ENCODE data around the gene ZNF205.

The ZNF205 gene

GRCh38 chr16:3118846-3119245 is 6.5 kb downstream of the ZNF205 start:
- peaks cover 4% of the 10 kb centered on the region for H3K27me3 Mint-ChIP-seq (ENCODE audit: low read depth, poor library complexity)

DNA sequence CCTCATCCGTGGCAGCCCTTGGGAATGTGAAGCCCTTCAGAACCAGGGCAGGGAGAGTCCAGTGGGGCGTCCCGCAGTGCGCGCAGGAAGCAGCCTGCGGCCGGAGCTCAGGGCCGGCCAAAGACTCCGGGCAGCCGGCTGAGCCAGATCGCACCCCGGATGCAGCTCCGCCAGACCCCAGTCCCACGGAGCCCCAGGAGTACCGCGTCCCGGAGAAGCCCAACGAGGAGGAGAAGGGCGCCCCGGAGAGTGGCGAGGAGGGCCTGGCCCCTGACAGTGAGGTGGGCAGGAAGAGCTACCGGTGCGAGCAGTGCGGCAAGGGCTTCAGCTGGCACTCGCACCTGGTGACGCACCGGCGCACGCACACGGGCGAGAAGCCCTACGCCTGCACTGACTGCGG is 6.9 kb downstream of the ZNF205 start:
- H3K36me3 Mint-ChIP-seq (ENCODE audit: low read depth), result peaks cover 30% of the 10 kb centered on the region
- no peak for TF ChIP-seq CTCF (IDR thresholded peaks at IDR 0.05)
- H3K9me3 Mint-ChIP-seq, result no peaks in the 10 kb centered on the region
- no peak overlapping the region for H3K4me3 Mint-ChIP-seq
- DNase-seq, result no peak
- H3K27ac Mint-ChIP-seq, result no peak overlapping the region
- peaks cover 4% of the 10 kb centered on the region for H3K27me3 Mint-ChIP-seq (ENCODE audit: low read depth, poor library complexity)
- peaks cover 18% of the 10 kb centered on the region for H3K4me1 Mint-ChIP-seq

More at GRCh38 chr16:3118846-3119245, 6.5 kb downstream of the ZNF205 start:
- no peak for DNase-seq
- no peak overlapping the region for H3K27ac Mint-ChIP-seq
- H3K36me3 Mint-ChIP-seq (ENCODE audit: low read depth), result peaks cover 30% of the 10 kb centered on the region
- TF ChIP-seq CTCF (IDR thresholded peaks at IDR 0.05), result no peak
- H3K4me3 Mint-ChIP-seq, result no peak overlapping the region
- H3K9me3 Mint-ChIP-seq, result no peaks in the 10 kb centered on the region
- H3K4me1 Mint-ChIP-seq, result peaks cover 21% of the 10 kb centered on the region

DNA sequence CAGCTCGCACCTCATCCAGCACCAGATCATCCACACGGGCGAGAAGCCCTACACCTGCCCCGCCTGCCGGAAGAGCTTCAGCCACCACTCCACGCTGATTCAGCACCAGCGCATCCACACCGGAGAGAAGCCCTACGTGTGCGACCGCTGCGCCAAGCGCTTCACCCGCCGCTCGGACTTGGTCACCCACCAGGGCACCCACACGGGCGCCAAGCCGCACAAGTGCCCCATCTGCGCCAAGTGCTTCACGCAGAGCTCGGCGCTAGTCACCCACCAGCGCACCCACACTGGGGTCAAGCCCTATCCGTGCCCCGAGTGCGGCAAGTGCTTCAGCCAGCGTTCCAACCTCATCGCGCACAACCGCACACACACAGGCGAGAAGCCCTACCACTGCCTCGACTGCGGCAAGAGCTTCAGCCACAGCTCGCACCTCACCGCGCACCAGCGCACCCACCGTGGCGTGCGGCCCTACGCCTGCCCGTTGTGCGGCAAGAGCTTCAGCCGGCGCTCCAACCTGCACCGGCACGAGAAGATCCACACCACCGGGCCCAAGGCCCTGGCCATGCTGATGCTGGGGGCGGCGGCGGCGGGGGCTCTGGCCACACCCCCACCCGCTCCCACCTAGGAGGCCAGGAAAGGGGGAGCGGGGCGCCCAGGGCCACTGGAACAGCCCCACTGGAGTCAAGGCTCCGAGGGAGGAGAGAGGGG is 7.5 kb downstream of the ZNF205 start:
- Mint-ChIP-seq H3K36me3 (ENCODE audit: low read depth) (peaks cover 27% of the 10 kb centered on the region), H3K4me3 (no peak overlapping the region), H3K27me3 (ENCODE audit: low read depth, poor library complexity) (peaks cover 4% of the 10 kb centered on the region), H3K9me3 (no peaks in the 10 kb centered on the region), H3K27ac (no peak overlapping the region), H3K4me1 (peaks cover 17% of the 10 kb centered on the region)
- no peak for DNase-seq
- no peak for TF ChIP-seq CTCF (IDR thresholded peaks at IDR 0.05)

- Mint-ChIP-seq H3K4me3 (no peak overlapping the region), H3K27ac (no peak overlapping the region), H3K4me1 (peaks cover 21% of the 10 kb centered on the region), H3K9me3 (no peaks in the 10 kb centered on the region), H3K36me3 (ENCODE audit: low read depth) (peaks cover 25% of the 10 kb centered on the region), H3K27me3 (ENCODE audit: low read depth, poor library complexity) (peaks cover 4% of the 10 kb centered on the region)
- TF ChIP-seq CTCF (IDR thresholded peaks at IDR 0.05), result no peak
- DNase-seq, result no peak
These were observed 8.0 kb downstream of the ZNF205 start for GRCh38 chr16:3120435-3120834.

GRCh38 chr16:3121851-3122467 is 9.6 kb downstream of the ZNF205 start:
- Mint-ChIP-seq H3K27ac (peak overlapping the region; percentile 83), H3K9me3 (no peaks in the 10 kb centered on the region), H3K4me1 (peaks cover 35% of the 10 kb centered on the region), H3K4me3 (no peak overlapping the region), H3K27me3 (ENCODE audit: low read depth, poor library complexity) (peaks cover 4% of the 10 kb centered on the region), H3K36me3 (ENCODE audit: low read depth) (peaks cover 16% of the 10 kb centered on the region)
- no peak for TF ChIP-seq CTCF (IDR thresholded peaks at IDR 0.05)
- no peak for DNase-seq
